ENCODE results near the gene IL18R1.

IL18R1 gene

GRCh38 chr2:102421890-102422759 is 66.5 kb downstream of the IL18R1 start:
- H3K4me2 ChIP-seq (ENCODE audit: low read depth, low read length) = no peak overlapping the region
- H3K4me3 ChIP-seq (ENCODE audit: low read length) = no peak overlapping the region
- no peaks in the 10 kb centered on the region for H3K36me3 ChIP-seq (replicated peaks; ENCODE audit: insufficient read depth, low read length)
- no peaks in the 10 kb centered on the region for H3K9me3 ChIP-seq (replicated peaks; ENCODE audit: insufficient read depth, low read length)
- H3K4me1 ChIP-seq (ENCODE audit: low read length) = peaks cover 13% of the 10 kb centered on the region; the same call in 1 of the 2 replicates
- no peaks in the 10 kb centered on the region for H3K27me3 ChIP-seq (replicated peaks; ENCODE audit: insufficient read depth, low read length)
- H3K9ac ChIP-seq (ENCODE audit: low read length) = no peak overlapping the region
- no peaks in the 10 kb centered on the region for H3K79me2 ChIP-seq (ENCODE audit: low read length)
- H2AFZ ChIP-seq (ENCODE audit: low read length) = no peak overlapping the region
- no peaks in the 10 kb centered on the region for H3K9me2 ChIP-seq (replicated peaks; ENCODE audit: insufficient read depth, low read length)
- no peak for DNase-seq
- no peak for TF ChIP-seq CTCF (IDR thresholded peaks at IDR 0.05; ENCODE audit: low read length)
- no peak for TF ChIP-seq EZH2 (optimal IDR thresholded peaks at IDR 0.05; ENCODE audit: low read depth, low read length)
- no peak for TF ChIP-seq EZH2phosphoT487 (IDR thresholded peaks at IDR 0.05; ENCODE audit: low read length)
- peaks cover 12% of the 10 kb centered on the region; the same call in 1 of the 2 replicates for H3F3A ChIP-seq (ENCODE audit: insufficient read depth, low read length)
- H4K20me1 ChIP-seq (ENCODE audit: insufficient read depth, low read length) = no peaks in the 10 kb centered on the region
- H3K27ac ChIP-seq (ENCODE audit: low read length) = no peak overlapping the region

DNA sequence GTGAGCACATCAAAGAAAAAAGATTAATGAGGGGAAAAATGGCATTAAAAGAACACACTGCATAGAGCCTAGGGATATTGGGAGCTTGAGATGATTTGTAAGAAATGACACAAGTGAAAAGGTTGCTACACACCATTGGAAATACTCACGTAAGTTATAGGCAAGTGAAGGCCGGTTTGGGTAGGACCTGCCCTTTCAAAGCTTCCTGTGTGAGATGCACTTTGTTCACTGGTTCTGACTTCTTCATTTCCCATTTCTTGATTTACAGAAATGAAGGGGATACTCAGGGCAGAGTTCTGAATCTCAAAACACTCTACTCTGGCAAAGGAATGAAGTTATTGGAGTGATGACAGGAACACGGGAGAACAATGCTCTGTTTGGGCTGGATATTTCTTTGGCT is 67.3 kb downstream of the IL18R1 start, which contains the start of gene IL18RAP:
Gene IL18RAP (plus strand): TSS at position 251 of the 400 bp plus-strand sequence. CDS start 118 bp downstream, at position 369.
- peaks cover 8% of the 10 kb centered on the region; the same call in 1 of the 2 replicates for H3K4me1 ChIP-seq (ENCODE audit: low read length)
- no peak for DNase-seq

DNA sequence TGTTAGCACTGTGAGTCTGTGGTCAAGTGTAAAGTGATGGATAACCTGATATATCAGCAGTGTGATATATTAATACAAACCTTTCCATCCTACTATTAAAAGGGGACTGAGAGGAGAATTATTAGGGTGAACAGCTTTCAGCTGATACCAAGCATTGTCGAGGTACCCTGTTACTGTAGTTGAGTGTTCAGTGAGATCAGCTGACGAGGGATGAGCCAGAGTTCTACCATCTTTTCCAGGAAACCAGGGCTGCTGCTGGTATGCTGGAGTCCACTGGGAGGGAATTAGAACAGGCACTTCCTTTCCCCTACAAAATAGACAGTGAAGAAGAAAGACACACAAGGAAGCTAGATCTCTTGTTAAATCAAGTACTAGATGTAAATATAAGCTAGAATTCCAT is 67.8 kb downstream of the IL18R1 start:
- H3F3A ChIP-seq (ENCODE audit: insufficient read depth, low read length) = peaks cover 6% of the 10 kb centered on the region; the same call in 1 of the 2 replicates
- H3K27ac ChIP-seq (ENCODE audit: low read length) = no peak overlapping the region
- H3K79me2 ChIP-seq (ENCODE audit: low read length) = no peaks in the 10 kb centered on the region
- no peak for TF ChIP-seq CTCF (IDR thresholded peaks at IDR 0.05; ENCODE audit: low read length)
- TF ChIP-seq EZH2 (optimal IDR thresholded peaks at IDR 0.05; ENCODE audit: low read depth, low read length) = no peak
- no peak for TF ChIP-seq EZH2phosphoT487 (IDR thresholded peaks at IDR 0.05; ENCODE audit: low read length)
- H3K4me2 ChIP-seq (ENCODE audit: low read depth, low read length) = no peak overlapping the region
- DNase-seq = no peak
- H3K9me2 ChIP-seq (replicated peaks; ENCODE audit: insufficient read depth, low read length) = no peaks in the 10 kb centered on the region
- H3K36me3 ChIP-seq (replicated peaks; ENCODE audit: insufficient read depth, low read length) = no peaks in the 10 kb centered on the region
- no peaks in the 10 kb centered on the region for H4K20me1 ChIP-seq (ENCODE audit: insufficient read depth, low read length)
- H3K27me3 ChIP-seq (replicated peaks; ENCODE audit: insufficient read depth, low read length) = no peaks in the 10 kb centered on the region
- H3K4me3 ChIP-seq (ENCODE audit: low read length) = no peak overlapping the region
- H2AFZ ChIP-seq (ENCODE audit: low read length) = no peak overlapping the region
- peaks cover 4% of the 10 kb centered on the region; the same call in 1 of the 2 replicates for H3K4me1 ChIP-seq (ENCODE audit: low read length)
- no peak overlapping the region for H3K9ac ChIP-seq (ENCODE audit: low read length)
- H3K9me3 ChIP-seq (replicated peaks; ENCODE audit: insufficient read depth, low read length) = no peaks in the 10 kb centered on the region

More for the DNA sequence above, 67.3 kb downstream of the IL18R1 start, which contains the start of gene IL18RAP:
- no peaks in the 10 kb centered on the region for H3K36me3 ChIP-seq (replicated peaks; ENCODE audit: insufficient read depth, low read length)
- no peak within 1 kb of the TSS for H3K9ac ChIP-seq (ENCODE audit: low read length)
- no peak within 1 kb of the TSS for H2AFZ ChIP-seq (ENCODE audit: low read length)
- no peaks in the 10 kb centered on the region for H3K9me2 ChIP-seq (replicated peaks; ENCODE audit: insufficient read depth, low read length)
- no peak within 1 kb of the TSS for H3K27ac ChIP-seq (ENCODE audit: low read length)
- H3K27me3 ChIP-seq (replicated peaks; ENCODE audit: insufficient read depth, low read length) = no peaks in the 10 kb centered on the region
- no peaks in the 10 kb centered on the region for H3K9me3 ChIP-seq (replicated peaks; ENCODE audit: insufficient read depth, low read length)
- no peak within 1 kb of the TSS for H3K4me2 ChIP-seq (ENCODE audit: low read depth, low read length)
- no peak for TF ChIP-seq CTCF (IDR thresholded peaks at IDR 0.05; ENCODE audit: low read length)
- no peak for TF ChIP-seq EZH2 (optimal IDR thresholded peaks at IDR 0.05; ENCODE audit: low read depth, low read length)
- no peak for TF ChIP-seq EZH2phosphoT487 (IDR thresholded peaks at IDR 0.05; ENCODE audit: low read length)
- H3K79me2 ChIP-seq (ENCODE audit: low read length) = no peaks in the 10 kb centered on the region
- H3K4me3 ChIP-seq (ENCODE audit: low read length) = no peak within 1 kb of the TSS
- H3F3A ChIP-seq (ENCODE audit: insufficient read depth, low read length) = peaks cover 10% of the 10 kb centered on the region; the same call in 1 of the 2 replicates
- H4K20me1 ChIP-seq (ENCODE audit: insufficient read depth, low read length) = no peaks in the 10 kb centered on the region

Data from MM.1S (cell line).